ENCODE data around the gene CORO1C.
A peak's percentile ranks its signal among the peaks of the same experiment; 100 is the strongest.

GRCh38 chr12:108691175-108691997, 39.9 kb downstream of the CORO1C start:
- TF ChIP-seq POLR2A (IDR thresholded peaks at IDR 0.05), result peak in 1 of 4 donors; percentile 49
- TF ChIP-seq, protein P1, sequence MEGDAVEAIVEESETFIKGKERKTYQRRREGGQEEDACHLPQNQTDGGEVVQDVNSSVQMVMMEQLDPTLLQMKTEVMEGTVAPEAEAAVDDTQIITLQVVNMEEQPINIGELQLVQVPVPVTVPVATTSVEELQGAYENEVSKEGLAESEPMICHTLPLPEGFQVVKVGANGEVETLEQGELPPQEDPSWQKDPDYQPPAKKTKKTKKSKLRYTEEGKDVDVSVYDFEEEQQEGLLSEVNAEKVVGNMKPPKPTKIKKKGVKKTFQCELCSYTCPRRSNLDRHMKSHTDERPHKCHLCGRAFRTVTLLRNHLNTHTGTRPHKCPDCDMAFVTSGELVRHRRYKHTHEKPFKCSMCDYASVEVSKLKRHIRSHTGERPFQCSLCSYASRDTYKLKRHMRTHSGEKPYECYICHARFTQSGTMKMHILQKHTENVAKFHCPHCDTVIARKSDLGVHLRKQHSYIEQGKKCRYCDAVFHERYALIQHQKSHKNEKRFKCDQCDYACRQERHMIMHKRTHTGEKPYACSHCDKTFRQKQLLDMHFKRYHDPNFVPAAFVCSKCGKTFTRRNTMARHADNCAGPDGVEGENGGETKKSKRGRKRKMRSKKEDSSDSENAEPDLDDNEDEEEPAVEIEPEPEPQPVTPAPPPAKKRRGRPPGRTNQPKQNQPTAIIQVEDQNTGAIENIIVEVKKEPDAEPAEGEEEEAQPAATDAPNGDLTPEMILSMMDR (IDR thresholded peaks at IDR 0.05), result peak; percentile 39 to 78 (median 61)
